Suprapubic skin (tissue), 4 donors: ENCODE measurements around the gene ESRRG. TPM values are rescaled to one million over a fixed set of nuclear protein-coding genes. Genes with fewer than 3 reads are reported as not detected.

Source experiments
- DNase-seq, 2 donors: peaks; one replicate each; pipeline ENCODE4 v3.0.0-alpha.2; 2019; ENCODE audit warnings: low spot score in 2 of 2
- H3K27ac ChIP-seq: fragments of 200-600 bp; sonication (generic); one replicate; pipeline ENCODE4 v1.5.1; 2019
- H3K27me3 ChIP-seq: fragments of 200-600 bp; sonication (generic); one replicate; pipeline ENCODE4 v1.5.1; 2019
- H3K36me3 ChIP-seq: fragments of 200-600 bp; sonication (generic); one replicate; pipeline ENCODE4 v1.5.1; 2019
- H3K4me1 ChIP-seq: fragments of 200-600 bp; sonication (generic); one replicate; pipeline ENCODE4 v1.5.1; 2019
- H3K4me3 ChIP-seq: fragments of 200-600 bp; sonication (generic); one replicate; pipeline ENCODE4 v1.5.1; 2019; ENCODE audit warnings: mild to moderate bottlenecking
- H3K9me3 ChIP-seq: fragments of 200-600 bp; sonication (generic); one replicate; pipeline ENCODE4 v1.5.1; 2019
- CTCF ChIP-seq, 2 donors: fragments of 200-600 bp in 1 of 2; fragments of 450-650 bp in 1 of 2; sonication (generic) in 1 of 2; IDR thresholded peaks; one replicate each; pipeline ENCODE4 v1.5.1; 2016 to 2019; ENCODE audit warnings: antibody characterized with exemption in 2 of 2, mild to moderate bottlenecking in 1 of 2, moderate library complexity in 1 of 2
- EP300 ChIP-seq: sonication (generic); formaldehyde crosslinking; IDR thresholded peaks from one replicate; pipeline ENCODE4 v1.6.1; 2017; ENCODE audit warnings: antibody characterized with exemption
- POLR2A ChIP-seq, 2 donors: fragments of 450-650 bp; IDR thresholded peaks; one replicate each; pipeline ENCODE4 v1.6.1; 2017; ENCODE audit warnings: antibody characterized with exemption in 2 of 2, mild to moderate bottlenecking in 2 of 2, moderate library complexity in 2 of 2
- POLR2AphosphoS5 ChIP-seq, 3 donors: sonication (generic); formaldehyde crosslinking; IDR thresholded peaks; one replicate each; pipeline ENCODE4 v1.6.1; 2017; ENCODE audit warnings: antibody characterized with exemption in 3 of 3
- WGBS: methylation state at CpG from one replicate; pipeline ENCODE4 v1.1.5; 2018; 5-methylcytosine and 5-hydroxymethylcytosine counted together
- total RNA-seq, 4 donors: library from RNA; depleted of rRNA; stranded (reverse); fragments of >200 nt; gene quantifications; one replicate each; pipeline ENCODE4 v1.1.0, GENCODE V29; 2016

Gene ESRRG
- total RNA-seq, 4 donors from 2014 or later, result 2.8 to 10.1 (median 4.6) TPM

- 60% methylated on average over 2 of the region's 2 CpGs for WGBS
- Histone ChIP-seq H3K4me1 (no peaks in the 10 kb centered on the region), H3K27ac (no peak overlapping the region), H3K4me3 (no peak overlapping the region), H3K9me3 (no peaks in the 10 kb centered on the region), H3K27me3 (peaks cover 3% of the 10 kb centered on the region), H3K36me3 (no peaks in the 10 kb centered on the region)
- no peak for TF ChIP-seq EP300
- TF ChIP-seq CTCF (IDR thresholded peaks at IDR 0.05), result no peak
- no peak for TF ChIP-seq POLR2AphosphoS5 (IDR thresholded peaks at IDR 0.05)
- no peak for TF ChIP-seq POLR2A (IDR thresholded peaks at IDR 0.05)
- no peak for DNase-seq
Measured at GRCh38 chr1:216630532-216630931, 92.7 kb downstream of the ESRRG start.

DNA sequence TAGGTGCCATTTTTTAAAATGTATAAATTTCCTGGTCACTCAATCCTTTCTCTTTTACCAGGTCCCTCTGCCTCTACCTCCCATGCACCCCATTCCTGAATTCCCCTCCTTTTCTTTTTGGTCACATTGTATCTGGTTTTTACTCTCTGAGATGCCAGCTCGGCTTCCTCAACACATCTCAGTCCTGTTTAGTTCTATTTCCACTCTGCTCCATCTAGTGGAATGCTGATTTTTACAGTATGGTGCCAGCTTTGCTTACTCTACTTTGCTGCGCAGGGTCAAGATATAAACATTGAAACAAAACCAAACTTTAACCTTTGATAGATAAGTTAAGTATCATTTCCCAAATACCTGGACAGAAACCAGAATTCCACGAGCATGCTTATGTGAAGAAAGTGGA is 96.0 kb downstream of the ESRRG start:
- H3K27me3 ChIP-seq, result no peaks in the 10 kb centered on the region
- no peaks in the 10 kb centered on the region for H3K36me3 ChIP-seq
- DNase-seq, result no peak
- 67% methylated on average over 3 of the region's 3 CpGs for WGBS
- TF ChIP-seq POLR2A (IDR thresholded peaks at IDR 0.05) (no peak), POLR2AphosphoS5 (IDR thresholded peaks at IDR 0.05) (no peak)
- no peaks in the 10 kb centered on the region for H3K9me3 ChIP-seq
- H3K4me1 ChIP-seq, result no peaks in the 10 kb centered on the region
- H3K4me3 ChIP-seq, result no peak overlapping the region
- no peak overlapping the region for H3K27ac ChIP-seq

DNA sequence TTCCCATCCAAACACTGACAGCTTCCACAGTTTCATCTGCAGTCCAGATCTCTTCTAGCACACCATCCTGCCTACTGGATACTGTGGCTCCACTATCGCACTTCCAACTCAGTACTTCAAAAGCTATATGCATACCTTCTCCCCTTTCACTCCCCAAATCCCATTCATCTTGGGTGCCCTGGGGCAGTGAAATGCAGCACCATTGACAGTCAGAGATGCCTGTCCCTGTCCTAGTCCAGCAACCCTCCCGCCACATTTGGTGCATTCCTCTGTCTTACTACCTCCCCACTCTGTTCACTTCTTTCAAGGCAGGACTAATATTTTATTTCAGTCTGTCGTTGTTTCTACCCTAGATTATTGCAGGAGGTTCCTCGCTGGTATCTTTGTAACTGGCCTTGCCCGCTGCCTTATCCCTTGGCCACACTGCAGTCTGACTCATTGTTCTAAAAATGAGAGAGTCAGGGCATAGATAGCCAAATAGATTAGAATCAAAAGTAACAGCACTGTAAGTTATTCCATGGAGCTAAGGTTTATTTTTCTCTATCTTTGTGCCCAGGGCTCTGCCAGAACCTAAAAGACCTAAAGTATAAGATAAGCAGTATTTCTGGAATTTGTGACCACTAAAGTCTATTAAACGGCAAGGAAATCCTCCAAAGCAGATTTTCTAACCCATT is 96.7 kb downstream of the ESRRG start:
- H3K27me3 ChIP-seq, result no peaks in the 10 kb centered on the region
- TF ChIP-seq EP300 (no peak), POLR2A (IDR thresholded peaks at IDR 0.05) (no peak), CTCF (IDR thresholded peaks at IDR 0.05) (no peak), POLR2AphosphoS5 (IDR thresholded peaks at IDR 0.05) (no peak)
- DNase-seq, result no peak
- H3K27ac ChIP-seq, result no peak overlapping the region
- no peaks in the 10 kb centered on the region for H3K9me3 ChIP-seq
- no peaks in the 10 kb centered on the region for H3K4me1 ChIP-seq
- WGBS, result 57% methylated on average over 6 of the region's 6 CpGs
- H3K36me3 ChIP-seq, result no peaks in the 10 kb centered on the region
- no peak overlapping the region for H3K4me3 ChIP-seq

DNA sequence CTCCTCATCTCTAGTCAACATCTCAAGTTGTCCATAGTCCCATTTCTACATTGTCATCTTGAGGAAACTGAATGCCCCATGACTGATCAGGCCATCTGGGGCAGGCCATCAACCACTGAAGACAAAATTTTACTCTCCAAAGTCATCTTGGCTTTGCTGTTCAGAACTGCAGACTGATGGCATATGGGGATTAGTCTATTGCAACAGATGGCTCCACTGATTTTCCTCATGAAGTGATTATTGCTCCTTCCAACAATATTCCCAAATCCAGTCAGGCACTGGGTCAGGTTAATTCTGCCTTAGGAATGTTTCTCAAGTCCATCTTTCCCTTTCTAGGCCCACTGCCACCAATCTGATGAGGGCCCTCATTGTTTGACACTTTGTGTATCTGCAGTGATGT is 101.7 kb downstream of the ESRRG start:
- no peak overlapping the region for H3K4me3 ChIP-seq
- no peaks in the 10 kb centered on the region for H3K4me1 ChIP-seq
- no peaks in the 10 kb centered on the region for H3K36me3 ChIP-seq
- no peaks in the 10 kb centered on the region for H3K27me3 ChIP-seq
- no peaks in the 10 kb centered on the region for H3K9me3 ChIP-seq
- TF ChIP-seq EP300 (no peak), CTCF (IDR thresholded peaks at IDR 0.05) (no peak), POLR2AphosphoS5 (IDR thresholded peaks at IDR 0.05) (no peak)
- no peak overlapping the region for H3K27ac ChIP-seq
- no peak for DNase-seq

- Histone ChIP-seq H3K4me3 (no peak overlapping the region), H3K36me3 (no peaks in the 10 kb centered on the region), H3K27ac (no peak overlapping the region), H3K4me1 (no peaks in the 10 kb centered on the region), H3K9me3 (no peaks in the 10 kb centered on the region), H3K27me3 (no peaks in the 10 kb centered on the region)
- WGBS, result 61% methylated on average over 5 of the region's 5 CpGs
- TF ChIP-seq POLR2AphosphoS5 (IDR thresholded peaks at IDR 0.05) (no peak), CTCF (IDR thresholded peaks at IDR 0.05) (no peak), POLR2A (IDR thresholded peaks at IDR 0.05) (no peak)
- no peak for DNase-seq
Measured at GRCh38 chr1:216617081-216617875, 106.0 kb downstream of the ESRRG start.
